CD4-positive, alpha-beta memory T cell (primary cell): ENCODE data around the gene RBFOX2. TPM values are rescaled to one million over a fixed set of nuclear protein-coding genes. Genes with fewer than 3 reads are reported as not detected.
A peak's percentile ranks its signal among the peaks of the same experiment; 100 is the strongest.
"Not testable (repeated sequence)": the region's sequence is repeated elsewhere in the genome, so short reads cannot be mapped to it uniquely, and the experiment has no call there.

Experiments used
- CTCF ChIA-PET: fragments of 350-600 bp; sonication (Branson Sonifier 250); formaldehyde crosslinking; loops from one replicate; lab custom pipeline; 2021; ENCODE audit warnings: inconsistent platforms; ENCODE audit not compliant: partially characterized antibody; lab: Charles Lee
- POLR2A ChIA-PET: fragments of 350-600 bp; sonication (Branson Sonifier 250); formaldehyde crosslinking; loops from one replicate; lab custom pipeline; 2021; ENCODE audit not compliant: partially characterized antibody; lab: Charles Lee
- DNase-seq, 5 donors: peaks; one replicate each; pipeline versions ENCODE4 v3.0.0 to v3.0.0-alpha.2; 2020 to 2022; ENCODE audit warnings: mixed read lengths in 1 of 5
- H3K27ac ChIP-seq: one replicate; pipeline ENCODE4 v1.7.0; 2013; ENCODE audit warnings: low read depth, low read length
- H3K27me3 ChIP-seq: 2 replicates; pipeline ENCODE4 v1.7.0; 2013; ENCODE audit warnings: mild to moderate bottlenecking, low read length, moderate library complexity; ENCODE audit not compliant: insufficient read depth
- H3K36me3 ChIP-seq: 2 replicates; pipeline ENCODE4 v1.7.0; 2013; ENCODE audit warnings: mild to moderate bottlenecking, low read length, moderate library complexity; ENCODE audit not compliant: insufficient read depth
- H3K4me1 ChIP-seq: 2 replicates; pipeline ENCODE4 v1.7.0; 2013; ENCODE audit warnings: mild to moderate bottlenecking, low read length, moderate library complexity; ENCODE audit not compliant: insufficient read depth
- H3K4me3 ChIP-seq, 2 donors: one replicate each; pipeline ENCODE4 v1.7.0; 2013; ENCODE audit warnings: low read length in 2 of 2, mild to moderate bottlenecking in 1 of 2
- H3K9me3 ChIP-seq, 2 donors: one replicate each; pipeline ENCODE4 v1.7.0; 2013; ENCODE audit warnings: low read length in 2 of 2, control low read depth in 1 of 2; ENCODE audit not compliant: control insufficient read depth in 1 of 2
- H3K27ac Mint-ChIP-seq, 7 donors: one replicate each; pipeline ENCODE4 v1.8.0; 2020 to 2021; ENCODE audit warnings: mixed read lengths in 7 of 7, mild to moderate bottlenecking in 6 of 7, inconsistent platforms in 3 of 7, moderate library complexity in 3 of 7
- H3K27me3 Mint-ChIP-seq, 2 donors: one replicate each; pipeline ENCODE4 v1.8.0; 2020 to 2021; ENCODE audit warnings: mixed read lengths in 2 of 2
- H3K36me3 Mint-ChIP-seq, 2 donors: one replicate each; pipeline ENCODE4 v1.8.0; 2020 to 2021; ENCODE audit warnings: mixed read lengths in 2 of 2, inconsistent platforms in 1 of 2, mild to moderate bottlenecking in 1 of 2
- H3K4me1 Mint-ChIP-seq, 4 donors: one replicate each; pipeline ENCODE4 v1.8.0; 2020 to 2021; ENCODE audit warnings: mixed read lengths in 4 of 4, mild to moderate bottlenecking in 1 of 4
- H3K4me3 Mint-ChIP-seq, 8 donors: one replicate each; pipeline ENCODE4 v1.8.0; 2020 to 2021; ENCODE audit warnings: mixed read lengths in 8 of 8, mild to moderate bottlenecking in 7 of 8, moderate library complexity in 6 of 8, inconsistent platforms in 3 of 8
- H3K9me3 Mint-ChIP-seq, 8 donors: one replicate each; pipeline ENCODE4 v1.8.0; 2020 to 2021; ENCODE audit warnings: mixed read lengths in 8 of 8, mild to moderate bottlenecking in 5 of 8, inconsistent platforms in 3 of 8, moderate library complexity in 1 of 8
- intact Hi-C: fragments of 100-400 bp; cut with micrococcal nuclease; formaldehyde crosslinking; loops from one replicate; pipeline ENCODE4 v1.15.1; 2023
- polyA plus RNA-seq, 2 donors: library from polyadenylated mRNA; unstranded; fragments of 300-500 nt; fragmentation: Illumina TruSeq; gene quantifications; one replicate each; pipeline ENCODE4 v1.2.3, GENCODE V29; 2021
- total RNA-seq, 2 experiments: library from RNA; stranded (reverse); gene quantifications; one replicate each; pipeline ENCODE4 v1.2.3, GENCODE V29; 2021

Gene RBFOX2
- total and polyA plus RNA-seq, 4 experiments from 2014 or later: 0.68 to 1.3 (median 1.0) TPM

DNA sequence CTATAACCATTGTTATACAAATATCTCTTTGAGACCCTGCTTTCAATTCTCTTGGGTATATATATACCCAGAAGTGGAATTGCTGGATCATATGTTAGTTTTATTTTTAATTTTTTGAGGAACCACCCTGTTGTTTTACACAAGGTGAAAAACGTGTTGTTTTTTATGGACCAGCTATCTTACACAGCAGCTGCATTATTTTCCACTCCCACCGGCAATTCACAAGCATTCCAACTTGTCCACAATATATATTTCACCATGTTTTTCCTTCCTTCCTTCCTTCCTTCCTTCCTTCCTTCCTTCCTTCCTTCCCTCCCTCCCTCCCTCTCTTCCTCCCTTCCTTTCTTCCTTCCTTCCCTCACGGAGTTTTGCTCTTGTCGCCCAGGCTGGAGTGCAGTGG, 317.3 kb downstream of the RBFOX2 start:
- H3K9me3 Mint-ChIP-seq: peaks cover 2 to 13% (median 7%) of the 10 kb centered on the region in 8 donors
- intact Hi-C loops: no loop called here

DNA sequence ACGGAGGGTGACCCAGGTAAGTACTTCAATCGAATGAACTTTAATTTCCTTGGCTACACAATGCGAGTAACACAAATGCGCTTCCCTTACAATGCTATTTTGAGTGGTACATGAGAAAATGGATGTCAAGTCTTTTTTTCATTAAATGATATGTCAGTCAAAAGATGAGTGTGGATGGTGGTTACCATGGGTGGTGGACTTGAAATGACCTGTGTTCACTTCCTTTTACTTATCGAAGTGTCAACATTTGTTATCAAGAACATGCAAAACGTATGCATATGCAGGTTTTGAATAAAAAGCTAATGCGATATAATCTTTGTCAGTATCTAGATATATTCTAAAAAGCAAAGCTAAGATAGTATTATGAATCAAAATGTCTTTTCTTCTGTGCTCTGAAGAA, 319.7 kb downstream of the RBFOX2 start:
- Histone ChIP-seq H3K9me3 (no peaks in the 10 kb centered on the region), H3K4me3 (no peak overlapping the region), H3K27ac (no peak overlapping the region), H3K36me3 (no peaks in the 10 kb centered on the region), H3K4me1 (no peaks in the 10 kb centered on the region), H3K27me3 (no peaks in the 10 kb centered on the region)
- DNase-seq: no peak
- Mint-ChIP-seq H3K27ac (no peak overlapping the region), H3K4me3 (no peak overlapping the region), H3K27me3 (peaks cover 8 to 9% of the 10 kb centered on the region in 2 donors), H3K9me3 (peaks cover 2 to 13% (median 6%) of the 10 kb centered on the region in 8 donors), H3K36me3 (peaks cover 1 to 4% of the 10 kb centered on the region in 2 donors), H3K4me1 (no peaks in the 10 kb centered on the region)
- ChIA-PET POLR2A (no interaction called here), CTCF (no interaction called here)
- intact Hi-C loops: no loop called here

More for the DNA sequence above, 317.3 kb downstream of the RBFOX2 start:
- H3K4me1 ChIP-seq: no peaks in the 10 kb centered on the region
- ChIA-PET POLR2A (no interaction called here), CTCF (no interaction called here)
- H3K36me3 Mint-ChIP-seq: peaks cover 1 to 4% of the 10 kb centered on the region in 2 donors
- no peak for DNase-seq
- H3K27ac Mint-ChIP-seq: no peak overlapping the region
- H3K9me3 ChIP-seq: no peaks in the 10 kb centered on the region
- no peak overlapping the region for H3K27ac ChIP-seq
- no peak overlapping the region for H3K4me3 ChIP-seq
- no peaks in the 10 kb centered on the region for H3K27me3 ChIP-seq
- H3K4me1 Mint-ChIP-seq: no peaks in the 10 kb centered on the region
- H3K27me3 Mint-ChIP-seq: peaks cover 14 to 19% of the 10 kb centered on the region in 2 donors
- no peaks in the 10 kb centered on the region for H3K36me3 ChIP-seq
- H3K4me3 Mint-ChIP-seq: no peak overlapping the region

DNA sequence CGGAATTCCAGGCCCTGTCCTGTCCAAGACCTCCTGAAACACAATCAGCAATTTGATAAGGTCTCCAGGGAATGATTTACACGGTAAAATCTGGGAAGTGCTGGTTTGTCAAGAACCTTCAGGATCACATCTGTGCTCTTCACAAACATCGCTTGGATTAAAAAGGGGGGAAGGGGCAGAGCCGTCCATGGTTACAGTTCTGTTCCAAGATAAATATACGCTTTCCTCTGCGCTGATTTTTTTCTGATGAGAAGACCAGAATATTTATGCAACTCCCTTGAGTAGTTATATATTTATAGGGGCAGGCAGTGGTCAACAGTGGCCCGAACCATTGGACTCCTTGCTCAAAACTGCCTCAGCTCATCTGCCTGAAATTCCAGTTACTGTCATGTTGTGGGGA, 320.2 kb downstream of the RBFOX2 start:
- no peaks in the 10 kb centered on the region for H3K27me3 ChIP-seq
- Mint-ChIP-seq H3K4me3 (no peak overlapping the region), H3K27ac (no peak overlapping the region), H3K4me1 (no peaks in the 10 kb centered on the region), H3K36me3 (peaks cover 1 to 4% of the 10 kb centered on the region in 2 donors), H3K9me3 (peaks cover 2 to 9% (median 6%) of the 10 kb centered on the region in 8 donors), H3K27me3 (peaks cover 4 to 5% of the 10 kb centered on the region in 2 donors)
- H3K4me3 ChIP-seq: no peak overlapping the region
- H3K36me3 ChIP-seq: no peaks in the 10 kb centered on the region
- DNase-seq: no peak
- H3K9me3 ChIP-seq: no peaks in the 10 kb centered on the region
- POLR2A ChIA-PET: no interaction called here
- H3K4me1 ChIP-seq: no peaks in the 10 kb centered on the region
- CTCF ChIA-PET: no interaction called here
- H3K27ac ChIP-seq: no peak overlapping the region
- intact Hi-C loops: no loop called here

DNA sequence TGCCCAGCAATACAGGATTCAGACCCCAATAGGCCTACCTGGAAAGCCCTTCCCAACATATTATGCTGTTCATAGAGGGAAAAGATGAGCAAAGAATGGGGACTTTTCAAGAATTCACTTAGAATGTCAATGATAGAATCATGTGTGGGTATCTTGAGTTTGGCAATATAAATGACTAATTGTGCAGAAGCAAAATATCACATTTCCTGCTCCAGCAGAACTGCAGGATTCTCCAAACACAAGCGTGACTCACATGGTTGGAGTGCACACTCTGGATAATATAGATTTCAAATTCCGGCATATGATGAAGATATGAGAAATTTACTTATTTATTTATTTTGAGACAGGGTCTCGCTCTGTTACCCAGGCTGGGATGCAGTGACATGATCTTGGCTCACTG, 323.5 kb downstream of the RBFOX2 start:
- ChIA-PET POLR2A (no interaction called here), CTCF (no interaction called here)
- Mint-ChIP-seq H3K27me3 (no peaks in the 10 kb centered on the region), H3K27ac (no peak overlapping the region), H3K36me3 (no peaks in the 10 kb centered on the region), H3K4me1 (no peaks in the 10 kb centered on the region), H3K4me3 (no peak overlapping the region), H3K9me3 (no peaks in the 10 kb centered on the region)
- Histone ChIP-seq H3K4me1 (no peaks in the 10 kb centered on the region), H3K27ac (no peak overlapping the region), H3K9me3 (no peaks in the 10 kb centered on the region), H3K36me3 (no peaks in the 10 kb centered on the region), H3K27me3 (no peaks in the 10 kb centered on the region), H3K4me3 (no peak overlapping the region)
- no peak for DNase-seq
- intact Hi-C loops: no loop called here

DNA sequence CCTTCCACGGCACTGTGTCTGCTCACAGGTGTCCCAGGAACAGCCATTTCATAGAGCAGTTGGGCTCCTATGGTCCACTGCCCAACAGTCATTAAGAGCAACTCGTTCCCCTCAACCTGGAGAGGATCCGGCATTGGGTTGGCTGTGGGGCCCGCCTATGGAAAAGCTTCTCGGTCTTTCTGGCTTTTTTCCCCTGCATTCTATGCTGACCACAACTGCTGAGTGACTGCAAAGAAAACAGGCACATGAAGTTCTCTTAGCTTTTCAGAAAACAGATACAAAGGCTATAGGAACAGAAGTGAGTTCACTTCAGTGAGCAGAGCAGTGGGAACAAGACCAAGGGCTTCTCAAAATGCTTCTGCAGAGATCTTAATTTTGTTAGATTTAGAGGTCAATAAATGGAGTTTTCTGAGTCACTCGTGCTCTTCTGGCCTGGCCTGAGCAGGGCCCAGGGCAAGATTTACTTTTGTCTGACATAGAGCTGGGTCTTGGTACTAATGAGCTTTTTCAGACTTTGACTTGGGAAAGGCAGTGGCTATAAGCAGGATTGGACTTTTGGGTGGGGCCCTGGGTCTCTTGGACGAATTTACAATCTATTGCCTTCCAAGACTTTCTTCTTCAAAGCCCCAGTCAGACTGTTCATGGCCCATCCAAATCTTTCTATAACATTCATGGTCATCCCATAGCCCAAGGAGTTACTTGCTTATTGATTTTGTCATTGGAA, 324.6 kb downstream of the RBFOX2 start:
- intact Hi-C loops: loop anchor here (5.0 kb wide), 1 partner anchor 57 kb away; the partner anchor contains the start of gene APOL6
- H3K9me3 ChIP-seq: no peaks in the 10 kb centered on the region
- H3K9me3 Mint-ChIP-seq: no peaks in the 10 kb centered on the region
- ChIA-PET POLR2A (no interaction called here), CTCF (no interaction called here)
- no peaks in the 10 kb centered on the region for H3K36me3 Mint-ChIP-seq
- no peaks in the 10 kb centered on the region for H3K4me1 Mint-ChIP-seq
- no peaks in the 10 kb centered on the region for H3K27me3 Mint-ChIP-seq
- no peak overlapping the region for H3K27ac ChIP-seq
- H3K36me3 ChIP-seq: no peaks in the 10 kb centered on the region
- H3K27me3 ChIP-seq: no peaks in the 10 kb centered on the region
- no peak overlapping the region for H3K27ac Mint-ChIP-seq
- H3K4me3 ChIP-seq: no peak overlapping the region
- no peak for DNase-seq
- no peaks in the 10 kb centered on the region for H3K4me1 ChIP-seq
- no peak overlapping the region for H3K4me3 Mint-ChIP-seq

DNA sequence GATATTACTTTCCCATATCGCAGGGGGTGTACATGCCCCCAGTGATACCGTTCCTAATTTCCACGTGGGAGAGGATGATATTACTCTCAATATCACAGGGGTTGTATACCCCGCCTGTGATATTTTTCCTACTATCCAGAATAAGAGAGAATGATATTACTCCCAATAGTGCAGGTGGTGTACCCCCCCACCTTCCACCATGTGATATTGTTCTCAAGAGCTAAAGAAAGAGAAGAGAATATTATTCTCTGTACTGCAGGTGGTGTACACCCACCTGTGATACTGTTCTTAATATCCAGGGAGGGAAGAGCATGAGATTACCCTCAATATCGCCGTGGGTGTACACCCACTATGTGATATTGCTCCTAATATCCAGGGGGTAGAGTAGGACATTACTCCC, 328.8 kb downstream of the RBFOX2 start:
- H3K36me3 ChIP-seq, DNase-seq, H3K27me3 Mint-ChIP-seq, H3K4me3 Mint-ChIP-seq, H3K9me3 ChIP-seq, H3K9me3 Mint-ChIP-seq, H3K4me1 ChIP-seq, H3K4me1 Mint-ChIP-seq, H3K27me3 ChIP-seq, POLR2A ChIA-PET, H3K27ac ChIP-seq, H3K36me3 Mint-ChIP-seq, H3K4me3 ChIP-seq, CTCF ChIA-PET, H3K27ac Mint-ChIP-seq: not testable (repeated sequence)
- intact Hi-C loops: loop anchor here (5.0 kb wide), 1 partner anchor 53 kb away; the partner anchor contains the start of gene APOL6

DNA sequence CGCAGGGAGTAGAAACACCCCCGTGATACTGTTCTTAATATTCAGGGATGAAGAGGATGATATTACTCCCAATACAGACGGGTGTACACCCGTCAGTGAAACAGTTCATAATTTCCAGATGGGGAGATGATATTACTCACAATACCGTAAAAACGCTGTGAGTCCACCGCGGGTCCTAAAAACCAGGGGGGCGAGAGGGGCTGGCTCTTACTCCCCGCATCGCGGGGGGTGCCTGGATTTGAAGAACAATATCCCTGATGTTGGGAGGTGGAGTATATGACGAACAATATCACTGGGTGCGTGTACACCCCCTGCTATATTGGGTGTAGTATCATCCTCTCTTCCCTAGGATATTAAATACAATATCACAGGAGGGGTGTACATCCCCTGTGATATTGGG, 331.5 kb downstream of the RBFOX2 start:
- Histone ChIP-seq H3K4me3 (no peak overlapping the region), H3K27ac (no peak overlapping the region), H3K36me3 (no peaks in the 10 kb centered on the region), H3K27me3 (no peaks in the 10 kb centered on the region), H3K4me1 (no peaks in the 10 kb centered on the region), H3K9me3 (no peaks in the 10 kb centered on the region)
- Mint-ChIP-seq H3K4me1 (no peaks in the 10 kb centered on the region), H3K27ac (no peak overlapping the region), H3K4me3 (no peak overlapping the region), H3K27me3 (peaks cover 0 to 12% of the 10 kb centered on the region in 2 donors), H3K36me3 (no peaks in the 10 kb centered on the region), H3K9me3 (no peaks in the 10 kb centered on the region)
- intact Hi-C loops: no loop called here
- ChIA-PET POLR2A (no interaction called here), CTCF (no interaction called here)
- peak in 2 of 5 donors; percentile 8 to 27 for DNase-seq
